ENCODE measurements around the gene NUSAP1. TPM values are rescaled to one million over a fixed set of nuclear protein-coding genes. Genes with fewer than 3 reads are reported as not detected.
A peak's percentile ranks its signal among the peaks of the same experiment; 100 is the strongest.
"Not testable (repeated sequence)": the region's sequence is repeated elsewhere in the genome, so short reads cannot be mapped to it uniquely, and the experiment has no call there.

NUSAP1 gene
- total RNA-seq, 1 donor from 2014 or later, result 7.8 TPM

- no peak for DNase-seq (ENCODE audit: low read depth)
Observed at GRCh38 chr15:41411441-41411840, 78.8 kb downstream of the NUSAP1 start.

GRCh38 chr15:41416128-41416741, 83.6 kb downstream of the NUSAP1 start:
- DNase-seq (ENCODE audit: low read depth), result no peak

GRCh38 chr15:41416742-41417417, 84.2 kb downstream of the NUSAP1 start, which contains the start of gene RTF1:
Gene RTF1 (plus strand): TSS chr15:41417095. CDS start chr15:41417116, 21 bp downstream.
- DNase-seq (ENCODE audit: low read depth), result peak; percentile 64

- DNase-seq (ENCODE audit: low read depth), result peak; percentile 13
Observed at GRCh38 chr15:41417418-41418195, 84.9 kb downstream of the NUSAP1 start.

GRCh38 chr15:41423979-41424659, 91.4 kb downstream of the NUSAP1 start:
- DNase-seq (ENCODE audit: low read depth), result no peak

GRCh38 chr15:41424809-41425208, 92.1 kb downstream of the NUSAP1 start:
- DNase-seq (ENCODE audit: low read depth), result no peak

- not testable (repeated sequence) for DNase-seq (ENCODE audit: low read depth)
Observed at GRCh38 chr15:41425907-41426306, 93.2 kb downstream of the NUSAP1 start.

- no peak for DNase-seq (ENCODE audit: low read depth)
Observed at GRCh38 chr15:41429003-41429890, 96.6 kb downstream of the NUSAP1 start.

Other genes with a start within 250 kb of the NUSAP1 start
- gene INO80, start 216.6 kb upstream of the NUSAP1 start, total RNA-seq, result 21.2 and 33.9 TPM in 2 replicates
- not detected in 2 replicates for gene EXD1, start 102.1 kb upstream of the NUSAP1 start, total RNA-seq
- gene CHP1, start 101.6 kb upstream of the NUSAP1 start, total RNA-seq, result 130 and 161 TPM in 2 replicates
- gene OIP5, start 290 bp upstream of the NUSAP1 start, total RNA-seq, result 0.60 and 6.1 TPM in 2 replicates
- gene NDUFAF1, start 69.6 kb downstream of the NUSAP1 start, total RNA-seq, result 45.4 and 49.1 TPM in 2 replicates
- gene RTF1, start 84.2 kb downstream of the NUSAP1 start, total RNA-seq, result 16.1 and 33.2 TPM in 2 replicates
- 4.5 and 9.7 TPM in 2 replicates for gene ITPKA, start 161.0 kb downstream of the NUSAP1 start, total RNA-seq
- 0.25 and 1.0 TPM in 2 replicates for gene LTK, start 180.9 kb downstream of the NUSAP1 start, total RNA-seq
- 8.7 and 32.0 TPM in 2 replicates for gene RPAP1, start 211.4 kb downstream of the NUSAP1 start, total RNA-seq
- 6.1 and 11.3 TPM in 2 replicates for gene TYRO3, start 226.3 kb downstream of the NUSAP1 start, total RNA-seq